NCI-H2029 treated with DMSO at 0.1 percent for 48 hours (cell line): Measurements from ENCODE around the gene HP.
"Not testable (repeated sequence)": the region's sequence is repeated elsewhere in the genome, so short reads cannot be mapped to it uniquely, and the experiment has no call there.

Experiments
- DNase-seq: peaks from one replicate; lab custom pipeline; 2025; lab: John Stamatoyannopoulos, UW

HP gene, protein sequence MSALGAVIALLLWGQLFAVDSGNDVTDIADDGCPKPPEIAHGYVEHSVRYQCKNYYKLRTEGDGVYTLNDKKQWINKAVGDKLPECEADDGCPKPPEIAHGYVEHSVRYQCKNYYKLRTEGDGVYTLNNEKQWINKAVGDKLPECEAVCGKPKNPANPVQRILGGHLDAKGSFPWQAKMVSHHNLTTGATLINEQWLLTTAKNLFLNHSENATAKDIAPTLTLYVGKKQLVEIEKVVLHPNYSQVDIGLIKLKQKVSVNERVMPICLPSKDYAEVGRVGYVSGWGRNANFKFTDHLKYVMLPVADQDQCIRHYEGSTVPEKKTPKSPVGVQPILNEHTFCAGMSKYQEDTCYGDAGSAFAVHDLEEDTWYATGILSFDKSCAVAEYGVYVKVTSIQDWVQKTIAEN

DNA sequence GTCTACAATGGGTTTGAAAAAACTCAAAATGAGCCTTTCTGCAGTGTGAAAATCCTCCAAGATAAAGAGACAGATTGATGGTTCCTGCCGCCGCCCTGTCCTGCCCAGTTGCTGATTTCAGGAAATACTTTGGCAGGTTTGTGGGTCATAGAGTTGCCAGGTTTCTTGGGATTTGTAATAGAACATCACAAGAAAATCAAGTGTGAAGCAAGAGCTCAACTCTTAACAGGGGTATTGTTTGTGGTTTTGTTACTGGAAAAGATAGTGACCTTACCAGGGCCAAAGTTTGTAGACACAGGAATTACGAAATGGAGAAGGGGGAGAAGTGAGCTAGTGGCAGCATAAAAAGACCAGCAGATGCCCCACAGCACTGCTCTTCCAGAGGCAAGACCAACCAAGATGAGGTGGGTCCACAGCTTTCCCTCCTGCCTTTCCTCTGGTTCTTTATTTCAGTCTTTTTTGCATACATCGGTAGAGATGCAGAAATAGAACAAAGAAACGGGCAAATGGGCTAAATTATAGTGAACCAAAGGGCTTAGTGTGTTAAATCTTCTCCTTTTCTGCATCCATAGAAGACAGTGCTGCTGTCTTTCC lies at the start of gene HP:
HP (plus strand) TSS at position 252 of the 594 bp plus-strand sequence; CDS start at position 400, 148 bp downstream.
- not testable (repeated sequence) for DNase-seq

DNA sequence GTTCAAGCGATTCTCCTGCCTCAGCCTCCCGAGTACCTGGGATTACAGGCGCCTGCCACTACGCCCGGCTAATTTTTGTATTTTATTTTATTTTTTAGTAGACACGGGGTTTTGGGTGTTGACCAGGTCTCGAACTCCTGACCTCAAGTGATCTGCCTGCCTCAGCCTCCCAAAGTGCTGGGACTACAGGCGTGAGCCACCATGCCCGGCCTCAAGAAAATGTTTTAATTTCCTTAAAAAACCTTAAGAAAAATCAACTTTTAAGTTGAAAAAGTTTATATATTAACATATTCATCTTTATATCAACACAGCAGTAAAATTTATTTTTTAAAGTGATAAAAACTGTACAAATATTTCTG lies 46.3 kb upstream of the HP start:
- not testable (repeated sequence) for DNase-seq

DNA sequence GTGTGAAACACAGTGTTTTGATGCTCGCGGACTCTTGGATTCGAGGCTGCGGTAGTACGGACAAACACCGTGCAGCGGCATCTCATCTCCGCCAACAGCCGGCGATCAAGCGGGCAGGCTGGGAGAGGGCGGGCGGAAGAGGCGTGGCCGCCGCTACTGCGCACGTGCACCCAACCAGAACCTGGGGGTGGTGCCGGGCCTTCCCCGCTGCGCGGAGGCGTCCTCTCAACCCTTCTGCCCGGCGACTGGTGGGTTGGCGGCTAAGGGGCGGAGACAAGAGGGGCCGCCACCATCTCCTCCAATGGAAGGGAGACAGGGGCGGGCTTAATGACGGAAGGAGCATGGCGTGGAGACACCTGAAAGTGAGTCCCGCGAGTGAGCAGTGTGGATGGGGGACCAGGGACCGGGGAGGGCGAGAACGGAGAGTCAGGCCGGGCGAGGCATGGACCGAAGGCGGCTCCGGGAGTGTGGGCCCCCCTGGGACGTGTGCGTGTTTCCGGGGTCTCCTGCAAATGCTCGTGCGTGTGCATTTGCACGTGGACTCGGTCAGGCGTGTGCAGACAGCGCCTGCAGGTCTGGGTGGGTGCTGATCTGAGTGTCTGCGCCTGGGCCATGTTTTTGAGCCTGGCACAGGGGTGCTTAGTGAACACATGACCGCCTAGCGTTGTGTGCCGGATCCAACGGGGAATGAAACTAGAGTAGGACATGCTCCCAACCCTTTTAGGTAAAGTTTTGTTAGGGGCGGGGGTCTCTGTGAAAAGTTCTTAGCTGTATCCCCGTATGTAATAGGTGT lies 45.7 kb upstream of the HP start, which contains the start of gene DHODH:
DHODH (plus strand) TSS at position 321 of the 793 bp plus-strand sequence; CDS start at position 342, 21 bp downstream.
- DNase-seq = peak; percentile 41

DNA sequence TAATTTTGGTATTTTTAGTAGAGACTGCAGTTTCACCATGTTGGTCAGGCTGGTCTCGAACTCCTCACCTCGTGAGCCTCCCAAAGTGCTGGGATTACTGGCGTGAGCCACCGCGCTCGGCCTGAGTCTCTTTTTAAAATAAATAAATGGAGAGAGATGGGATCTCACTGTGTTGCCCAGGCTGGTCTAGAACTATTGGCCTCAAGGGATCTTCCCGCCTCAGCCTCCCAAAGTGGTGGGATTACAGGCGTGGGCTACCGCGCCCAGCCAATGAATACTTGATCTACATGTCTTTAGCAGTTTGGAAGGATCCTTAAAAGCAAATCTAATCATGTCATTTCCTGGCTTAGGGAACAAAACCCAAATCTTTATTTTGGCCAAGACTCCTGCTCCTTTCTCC lies 44.5 kb upstream of the HP start:
- no peak for DNase-seq

DNA sequence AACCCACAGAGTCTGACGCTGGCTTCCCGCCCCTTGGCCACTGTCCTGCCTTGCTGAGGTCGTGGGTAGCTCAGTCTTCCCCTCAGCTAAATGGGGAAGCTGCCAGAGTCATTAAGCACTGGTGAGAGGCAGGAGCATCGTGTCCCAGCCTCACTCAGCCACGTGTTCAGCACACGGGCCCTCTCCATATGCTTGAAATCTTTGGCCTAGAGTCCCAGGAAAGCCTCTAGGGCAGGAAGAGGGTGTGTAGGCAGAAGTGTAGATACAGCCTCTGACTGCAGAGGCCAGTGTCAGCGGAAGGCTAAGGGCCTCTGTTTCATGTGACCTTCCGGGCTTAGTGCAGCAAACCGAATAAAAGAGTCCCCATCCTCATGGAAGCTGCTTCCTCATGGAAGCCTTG lies 41.7 kb upstream of the HP start:
- no peak for DNase-seq

DNA sequence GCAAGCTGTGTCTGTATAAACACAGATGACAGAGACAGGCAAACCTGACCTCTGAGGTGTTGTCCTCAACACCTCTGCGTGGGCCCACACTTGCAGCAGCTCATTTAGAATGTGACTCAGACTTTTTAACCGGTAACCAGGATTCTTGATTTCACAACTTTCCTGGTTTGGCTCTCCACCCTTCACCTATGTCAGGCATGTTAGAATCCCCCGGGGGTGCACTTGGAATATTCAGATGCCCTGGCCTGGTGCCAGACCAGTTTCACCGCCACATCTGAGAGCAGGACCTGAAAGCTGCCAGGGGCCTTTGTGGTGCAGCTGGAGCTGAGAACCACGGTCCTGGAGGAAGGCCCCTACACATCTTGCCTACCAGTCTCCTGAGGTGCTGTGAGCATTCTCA lies 40.9 kb upstream of the HP start:
- no peak for DNase-seq

DNA sequence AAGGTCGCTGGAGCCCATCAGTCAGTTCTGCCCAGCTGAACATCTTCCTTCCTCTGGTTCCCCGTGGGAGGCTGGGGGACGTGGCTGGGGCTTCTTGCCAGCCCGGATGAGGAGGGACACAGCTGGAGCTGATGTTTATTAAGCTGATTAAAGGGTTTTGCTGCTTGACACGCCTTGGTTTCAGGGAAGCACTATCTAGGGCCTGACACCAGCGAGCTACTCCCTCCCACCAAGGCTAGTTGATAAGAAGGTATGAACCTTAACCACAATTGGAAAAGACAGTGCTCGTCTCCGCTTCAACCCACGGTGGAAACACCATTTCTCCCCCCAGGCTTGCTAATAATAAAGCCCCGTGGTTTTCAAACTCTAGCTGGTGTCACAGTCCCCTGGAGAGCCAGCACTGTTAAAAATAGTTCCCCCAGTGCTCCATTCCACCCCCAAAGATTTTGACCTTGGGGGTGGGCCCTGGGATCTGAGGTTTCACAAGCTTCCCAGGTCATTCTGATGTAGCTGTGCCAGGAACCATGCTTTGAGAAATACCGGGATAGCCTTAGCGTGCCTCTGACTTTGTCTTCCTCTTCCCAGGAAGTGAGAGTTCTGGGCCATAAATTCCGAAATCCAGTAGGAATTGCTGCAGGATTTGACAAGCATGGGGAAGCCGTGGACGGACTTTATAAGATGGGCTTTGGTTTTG lies 40.3 kb upstream of the HP start:
- DNase-seq = no peak

DNA sequence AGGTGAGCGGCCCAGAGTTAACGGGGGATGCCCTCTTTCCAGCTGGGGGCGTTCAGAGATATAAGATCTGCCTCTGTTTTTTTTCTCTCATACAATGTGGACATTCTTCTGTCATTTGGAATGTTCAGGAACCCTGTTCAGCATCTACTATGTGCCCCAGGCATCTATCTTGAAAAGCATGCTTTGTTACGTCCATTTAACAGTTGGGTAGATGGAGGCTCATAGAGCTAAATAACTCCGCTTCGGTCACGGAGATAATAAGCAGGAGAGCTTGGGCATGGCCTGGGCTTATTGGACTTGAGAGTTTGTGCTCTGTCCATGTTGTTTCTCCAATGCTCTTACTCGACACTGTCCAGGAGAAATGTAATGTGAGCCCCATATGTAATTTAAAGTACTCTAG lies 39.6 kb upstream of the HP start:
- DNase-seq = no peak

DNA sequence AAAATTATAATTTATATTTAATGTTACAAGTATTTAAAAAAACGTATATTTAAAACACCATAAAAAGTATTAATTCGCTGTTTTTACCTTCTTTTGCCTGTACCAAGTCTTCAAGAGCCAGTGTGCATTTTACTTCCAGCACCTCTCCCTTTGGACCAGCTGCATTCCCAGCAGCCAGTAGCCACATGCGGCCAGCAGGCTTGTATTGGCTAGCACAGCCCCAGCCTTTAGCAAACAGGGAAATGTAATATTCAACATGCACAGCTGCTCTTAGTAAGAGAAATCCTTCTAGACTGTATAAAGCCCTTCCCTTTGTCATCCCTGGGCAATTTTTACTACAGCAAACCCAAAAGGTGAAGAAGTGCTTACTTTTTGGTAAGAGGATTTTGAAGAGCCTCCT lies 39.2 kb upstream of the HP start:
- DNase-seq = no peak

DNA sequence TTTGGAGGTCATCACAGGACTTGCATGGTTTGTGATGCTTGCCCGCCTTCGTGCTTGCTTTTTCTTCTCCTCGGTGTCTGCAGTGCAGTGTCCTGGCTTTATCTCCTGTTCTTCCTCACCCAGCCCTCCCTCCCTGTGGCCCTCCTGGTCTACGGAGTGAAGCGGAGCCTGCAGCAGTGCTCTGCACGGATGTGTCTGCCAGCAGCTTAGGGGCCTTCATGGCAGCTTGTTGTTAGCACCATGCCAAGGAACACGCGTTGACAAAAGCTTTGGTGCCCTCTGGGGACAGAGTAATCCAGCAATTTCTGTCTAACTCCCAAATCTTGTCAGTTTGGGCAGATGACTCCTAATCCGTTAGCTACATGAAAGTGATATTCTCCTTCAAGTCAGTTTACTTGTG lies 35.8 kb upstream of the HP start:
- no peak for DNase-seq

DNA sequence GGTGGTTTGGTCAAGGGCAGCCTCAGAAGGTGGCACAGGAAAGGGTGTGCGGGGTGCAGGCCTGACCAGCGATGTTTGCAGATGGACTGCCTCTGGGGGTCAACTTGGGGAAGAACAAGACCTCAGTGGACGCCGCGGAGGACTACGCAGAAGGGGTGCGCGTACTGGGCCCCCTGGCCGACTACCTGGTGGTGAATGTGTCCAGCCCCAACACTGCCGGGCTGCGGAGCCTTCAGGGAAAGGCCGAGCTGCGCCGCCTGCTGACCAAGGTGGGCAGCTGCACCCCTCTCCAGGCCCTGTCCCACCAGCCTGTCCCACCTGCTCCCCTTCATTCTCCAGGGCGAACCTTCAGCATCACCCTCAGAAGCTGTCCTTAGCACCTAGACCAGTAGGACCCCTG lies 33.3 kb upstream of the HP start:
- DNase-seq = no peak

DNA sequence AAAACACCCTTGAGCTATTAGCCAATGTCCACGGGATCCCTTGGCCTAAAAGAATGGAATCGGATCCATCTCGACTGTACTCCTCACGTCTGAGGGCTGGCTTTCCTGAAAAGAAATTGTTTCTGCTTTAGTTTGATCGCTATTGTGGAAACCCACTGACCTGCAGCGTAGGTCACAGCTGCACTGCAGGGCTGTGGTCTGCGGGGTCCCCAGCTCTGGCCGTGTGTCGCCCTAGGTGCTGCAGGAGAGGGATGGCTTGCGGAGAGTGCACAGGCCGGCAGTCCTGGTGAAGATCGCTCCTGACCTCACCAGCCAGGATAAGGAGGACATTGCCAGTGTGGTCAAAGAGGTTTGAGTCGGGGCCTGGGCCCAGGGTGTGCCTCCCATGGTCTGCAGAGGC lies 32.2 kb upstream of the HP start:
- DNase-seq = no peak

DNA sequence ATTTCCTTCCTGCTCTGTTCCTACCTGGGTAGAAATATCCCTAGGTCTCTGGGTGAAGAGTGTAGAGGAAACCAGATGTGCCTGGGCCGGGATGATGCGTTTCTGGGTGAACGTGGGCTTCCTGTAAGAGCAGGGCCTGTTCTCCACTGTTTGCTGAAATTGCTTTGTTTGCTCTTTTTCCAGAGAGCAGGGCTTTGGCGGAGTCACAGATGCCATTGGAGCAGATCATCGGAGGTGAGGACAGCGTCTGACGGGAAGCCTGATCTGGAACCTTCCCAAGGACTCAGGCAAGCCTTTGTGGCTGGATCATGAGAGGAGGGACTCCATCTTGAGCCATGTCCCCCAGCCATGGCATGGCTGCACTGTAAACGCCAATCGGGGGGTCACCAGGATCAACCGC lies 30.3 kb upstream of the HP start:
- no peak for DNase-seq

DNA sequence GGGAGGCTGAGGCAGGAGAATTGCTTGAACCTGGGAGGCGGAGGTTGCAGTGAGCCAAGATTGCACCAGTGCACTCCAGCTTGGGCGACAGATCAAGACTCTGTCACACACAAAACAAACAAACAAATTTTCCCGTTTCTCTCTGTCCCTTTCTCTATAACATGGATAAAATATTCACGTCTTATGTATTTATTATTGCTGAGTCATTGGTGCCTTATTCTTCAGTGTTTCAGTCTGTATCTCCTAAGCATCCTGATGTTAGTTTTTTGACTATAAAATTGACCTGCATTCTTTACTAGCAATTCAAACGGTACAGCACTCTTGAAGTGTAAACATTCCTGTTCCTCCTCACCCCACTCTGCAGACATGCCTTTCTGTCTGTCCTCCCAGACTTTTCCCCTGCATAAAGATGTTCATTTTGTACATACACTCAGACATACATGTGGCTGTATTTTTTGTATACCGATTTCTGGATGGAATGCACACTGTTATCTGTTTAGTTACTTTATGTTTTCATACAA lies 29.4 kb upstream of the HP start:
- no peak for DNase-seq

DNA sequence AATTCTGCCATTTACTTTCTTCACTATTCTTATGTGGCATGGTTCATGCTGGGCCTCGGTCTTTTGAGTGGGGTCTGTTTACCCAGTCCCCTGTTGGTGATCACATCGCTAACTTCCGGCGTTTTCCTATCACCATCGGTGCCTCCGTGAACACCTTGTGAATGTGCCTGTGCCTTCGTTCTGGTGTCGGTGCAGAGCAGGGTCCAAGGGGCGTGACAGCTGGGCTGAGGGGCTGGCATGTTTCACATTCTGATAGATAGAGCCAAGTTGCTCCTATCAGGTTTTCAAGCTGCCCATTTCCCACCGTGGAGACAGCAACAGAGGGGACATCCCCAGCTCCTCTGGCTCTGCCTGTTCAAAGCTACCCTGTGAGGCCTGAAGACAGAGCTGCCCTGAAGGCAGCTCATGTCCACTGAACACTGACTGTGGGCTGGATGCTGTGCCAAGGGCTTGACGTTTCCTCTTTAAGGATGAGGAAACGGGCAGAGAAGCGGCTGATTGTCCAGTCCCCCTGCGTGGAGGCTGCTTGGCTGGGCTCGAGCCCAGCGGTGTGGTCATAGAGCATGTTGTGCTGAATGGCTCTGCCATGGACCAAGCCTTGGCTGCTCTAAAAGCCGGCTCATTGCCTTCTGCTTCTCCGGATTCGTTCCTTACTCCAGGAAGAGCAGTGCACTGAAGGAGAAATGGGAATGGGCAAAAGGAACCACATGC lies 28.7 kb upstream of the HP start:
- DNase-seq = no peak

DNA sequence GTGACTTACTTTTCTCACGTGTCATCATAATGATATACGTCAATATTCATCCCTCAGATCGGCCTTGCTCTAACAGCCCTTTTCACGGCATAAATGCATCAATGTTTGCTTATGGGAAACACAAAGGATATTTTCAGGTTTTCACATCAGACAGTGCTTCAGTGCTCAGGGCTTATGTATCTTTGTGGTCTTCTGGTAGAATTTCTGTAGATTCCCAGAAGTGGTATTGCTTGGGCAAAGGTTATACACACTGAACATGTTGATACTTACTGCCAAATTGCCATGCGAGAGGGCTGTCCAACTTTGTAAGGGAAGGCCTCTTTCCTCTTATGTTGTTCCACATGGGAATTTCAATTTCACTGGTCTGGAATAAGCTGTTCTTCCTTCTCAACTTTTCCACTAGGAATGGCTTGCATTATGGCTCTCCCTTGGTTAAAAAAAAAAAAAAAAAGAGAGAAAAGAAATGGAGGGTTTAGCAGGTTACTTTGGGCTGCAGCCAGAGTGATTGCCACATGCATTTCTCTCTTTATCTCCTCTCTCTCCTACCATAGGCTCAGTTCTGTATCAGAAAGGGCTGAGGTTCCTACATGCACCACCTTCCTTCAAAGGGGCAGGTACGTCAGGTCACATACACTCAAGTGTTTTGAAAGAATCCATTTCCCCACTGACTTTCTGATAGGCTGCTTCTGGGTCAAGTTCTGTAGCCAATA lies 26.5 kb upstream of the HP start:
- no peak for DNase-seq

DNA sequence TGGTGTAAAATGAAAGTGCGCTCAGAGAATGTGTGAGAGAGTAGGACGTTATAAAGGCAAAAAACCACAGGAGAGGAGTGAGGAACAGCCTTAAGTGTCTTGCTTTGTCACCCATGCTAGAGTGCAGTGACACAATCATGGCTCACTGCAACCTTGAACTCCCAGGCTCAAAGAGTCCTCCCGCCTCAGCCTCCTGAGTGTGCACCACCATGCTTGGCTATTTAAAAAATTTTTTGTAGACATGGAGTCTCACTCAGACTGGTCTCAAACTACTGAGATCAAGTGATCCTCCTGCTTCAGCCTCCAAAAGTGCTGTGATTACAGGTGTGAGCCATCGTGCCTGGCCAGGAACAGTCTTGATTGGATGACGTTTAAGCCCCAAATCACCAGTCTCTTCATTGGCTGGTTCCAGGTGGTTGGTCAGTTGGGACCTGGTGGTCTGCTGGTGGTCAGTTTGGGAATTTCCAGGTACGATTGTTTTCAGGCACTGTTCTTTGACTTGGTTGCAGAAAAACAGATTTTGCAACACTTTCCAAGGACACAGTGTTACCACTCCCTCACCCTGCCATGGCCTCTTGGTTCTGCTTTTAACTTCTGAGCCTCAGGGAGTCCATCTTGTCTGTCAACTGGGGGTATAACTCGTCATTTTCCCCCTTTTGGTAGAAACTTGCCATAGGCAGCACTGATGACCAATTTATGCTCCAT lies 24.6 kb upstream of the HP start:
- no peak for DNase-seq

DNA sequence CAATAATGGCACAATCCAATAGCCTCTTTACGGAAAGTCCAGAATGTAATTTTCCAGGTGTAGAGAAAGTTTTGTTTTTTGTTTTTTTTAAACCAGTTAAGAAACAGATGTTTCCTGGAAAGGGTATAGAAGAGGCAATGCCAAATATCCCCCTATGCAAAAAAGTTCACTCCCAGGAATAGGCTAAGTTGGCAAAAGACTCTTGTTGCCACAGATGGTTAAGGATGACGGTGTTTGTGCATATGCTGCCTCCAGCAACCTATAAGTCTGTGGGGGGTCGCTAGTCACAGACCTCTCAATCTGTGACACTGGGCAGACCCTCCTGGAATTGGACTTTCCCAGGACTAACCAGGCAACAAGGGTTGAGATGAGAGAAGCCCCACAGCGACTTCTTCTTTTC lies 20.9 kb upstream of the HP start:
- DNase-seq = no peak

DNA sequence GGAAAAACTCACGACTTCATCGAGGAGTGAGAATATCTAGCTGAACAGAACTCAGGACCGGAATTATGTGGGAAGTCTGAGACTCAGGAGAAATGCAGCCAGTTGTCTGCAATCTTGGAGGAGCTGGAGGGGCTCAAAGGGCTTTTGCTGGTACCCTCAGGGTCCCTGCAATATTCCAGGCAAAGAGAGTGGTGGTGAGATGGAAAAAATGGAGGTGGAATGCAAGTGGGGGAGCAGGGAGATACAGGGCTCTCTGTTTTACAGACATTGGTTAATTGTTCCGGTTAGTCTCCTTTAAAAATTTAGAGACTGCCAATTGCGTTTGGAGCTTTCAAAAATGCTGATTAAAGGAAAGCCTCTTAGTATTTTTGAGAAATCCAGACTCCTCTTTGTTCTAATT lies 18.2 kb upstream of the HP start:
- no peak for DNase-seq

DNA sequence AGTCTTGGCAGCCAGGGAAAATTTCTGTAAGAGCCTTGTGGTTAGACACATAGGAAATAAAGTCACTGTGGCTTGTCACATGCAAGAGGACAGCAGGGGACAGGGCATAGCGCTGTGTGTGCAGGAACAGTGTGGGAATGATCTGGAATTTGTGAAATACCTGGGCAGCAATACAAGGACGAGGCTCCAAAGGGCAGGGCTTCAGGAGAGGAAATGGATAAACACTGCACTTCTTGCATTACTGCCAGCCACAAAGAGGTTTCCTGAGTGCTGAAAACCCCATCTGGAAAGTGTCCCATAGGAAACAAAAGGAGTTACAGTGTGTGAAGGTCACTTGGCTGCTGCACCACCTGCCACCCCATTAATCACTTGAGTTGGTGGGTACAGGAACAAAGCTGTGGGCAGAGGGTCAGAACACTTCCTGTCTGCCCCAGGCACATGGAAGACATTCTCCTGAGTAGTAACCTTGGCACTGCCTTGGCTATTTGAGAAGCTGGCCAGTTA lies 12.1 kb upstream of the HP start:
- no peak for DNase-seq
